WTC11 (cell line): ENCODE measurements around the gene ZNF814. TPM values are rescaled to one million over a fixed set of nuclear protein-coding genes. Genes with fewer than 3 reads are reported as not detected.
"Not testable (repeated sequence)": the region's sequence is repeated elsewhere in the genome, so short reads cannot be mapped to it uniquely, and the experiment has no call there.

Source experiments
- ATAC-seq: fragments of 200-7000 bp; cut with Tn5 transposase; 2 replicates; pipeline ENCODE4 v1.10.0; 2021; ENCODE audit warnings: mild to moderate bottlenecking, moderate library complexity
- CTCF ChIA-PET: fragments of 300-600 bp; sonication (Branson Sonifier 250); formaldehyde crosslinking; loops from one replicate; lab custom pipeline; 2021; ENCODE audit warnings: antibody characterized with exemption; lab: Charles Lee
- POLR2A ChIA-PET: fragments of 350-600 bp; sonication (Branson Sonifier 250); formaldehyde crosslinking; loops from one replicate; lab custom pipeline; 2021; ENCODE audit warnings: antibody characterized with exemption; lab: Charles Lee
- DNase-seq: peaks from one replicate; pipeline ENCODE4 v3.0.0; 2021; ENCODE audit warnings: low spot score
- H3K27ac Mint-ChIP-seq: 2 replicates; pipeline ENCODE4 v1.8.0; 2021; ENCODE audit warnings: mixed read lengths
- H3K27me3 Mint-ChIP-seq: 2 replicates; pipeline ENCODE4 v1.8.0; 2021; ENCODE audit warnings: low read depth, mild to moderate bottlenecking, moderate library complexity, mixed read lengths
- H3K36me3 Mint-ChIP-seq: 2 replicates; pipeline ENCODE4 v1.8.0; 2021; ENCODE audit warnings: mixed read lengths
- H3K4me1 Mint-ChIP-seq: 2 replicates; pipeline ENCODE4 v1.8.0; 2022; ENCODE audit warnings: mixed read lengths
- H3K4me3 Mint-ChIP-seq: 2 replicates; pipeline ENCODE4 v1.8.0; 2021; ENCODE audit warnings: mild to moderate bottlenecking, moderate library complexity, mixed read lengths
- H3K9me3 Mint-ChIP-seq: 2 replicates; pipeline ENCODE4 v1.8.0; 2021; ENCODE audit warnings: mixed read lengths
- CBFB ChIP-seq: sonication (generic); formaldehyde crosslinking; IDR thresholded peaks from 2 replicates; pipeline ENCODE4 v1.8.1; 2022; ENCODE audit warnings: mild to moderate bottlenecking, low read depth, missing genetic modification reagents
- EMX1 ChIP-seq: fragments of 250-450 bp; sonication (Bioruptor Pico); IDR thresholded peaks from 2 replicates; pipeline ENCODE4 v1.8.0; 2021; ENCODE audit warnings: mild to moderate bottlenecking
- FOXK1 ChIP-seq: sonication (generic); formaldehyde crosslinking; IDR thresholded peaks from 2 replicates; pipeline ENCODE4 v1.8.0; 2022; ENCODE audit warnings: mild to moderate bottlenecking, moderate library complexity, missing genetic modification reagents
- GRHL2 ChIP-seq: fragments of 250-450 bp; sonication (Bioruptor Pico); IDR thresholded peaks from 2 replicates; pipeline ENCODE4 v1.8.0; 2022; ENCODE audit warnings: mild to moderate bottlenecking, moderate library complexity; ENCODE audit not compliant: insufficient replicate concordance, severe bottlenecking
- GTF2I ChIP-seq: fragments of 250-450 bp; sonication (Bioruptor Pico); conservative IDR thresholded peaks from 2 replicates; pipeline ENCODE4 v1.4.0; 2021; ENCODE audit warnings: mild to moderate bottlenecking
- JUN ChIP-seq: sonication (generic); formaldehyde crosslinking; IDR thresholded peaks from 2 replicates; pipeline ENCODE4 v1.8.0; 2023; ENCODE audit warnings: mild to moderate bottlenecking, missing genetic modification reagents
- NFE2L1 ChIP-seq: sonication (generic); formaldehyde crosslinking; IDR thresholded peaks from 2 replicates; pipeline ENCODE4 v1.8.1; 2023; ENCODE audit warnings: missing genetic modification reagents
- RELA ChIP-seq: sonication (generic); formaldehyde crosslinking; IDR thresholded peaks from 2 replicates; pipeline ENCODE4 v1.8.1; 2022; ENCODE audit warnings: missing genetic modification reagents, mild to moderate bottlenecking, borderline replicate concordance
- SMAD3 ChIP-seq: sonication (generic); formaldehyde crosslinking; IDR thresholded peaks from 2 replicates; pipeline ENCODE4 v1.8.0; 2022; ENCODE audit warnings: missing genetic modification reagents, mild to moderate bottlenecking, borderline replicate concordance
- SOX15 ChIP-seq: fragments of 250-450 bp; sonication (Bioruptor Pico); IDR thresholded peaks from 2 replicates; pipeline ENCODE4 v1.9.0; 2021; ENCODE audit warnings: mild to moderate bottlenecking
- SP1 ChIP-seq: sonication (generic); formaldehyde crosslinking; conservative IDR thresholded peaks from 2 replicates; pipeline ENCODE4 v1.8.1; 2022; ENCODE audit warnings: missing genetic modification reagents
- ZNF138 ChIP-seq: sonication (generic); formaldehyde crosslinking; conservative IDR thresholded peaks from 2 replicates; pipeline ENCODE4 v1.8.1; 2022; ENCODE audit warnings: mild to moderate bottlenecking, moderate library complexity, missing genetic modification reagents
- ZNF396 ChIP-seq: fragments of 250-450 bp; sonication (Bioruptor Pico); IDR thresholded peaks from 2 replicates; pipeline ENCODE4 v1.8.0; 2021; ENCODE audit warnings: mild to moderate bottlenecking, moderate library complexity, borderline replicate concordance
- total RNA-seq: library from RNA; stranded (reverse); gene quantifications from 3 replicates; pipeline ENCODE4 v1.2.3, GENCODE V29; 2021
- TF ChIP-seq, protein P1 (sequence below): fragments of 250-450 bp; sonication (Bioruptor Pico); IDR thresholded peaks from 2 replicates; pipeline ENCODE4 v1.9.0; 2021; ENCODE audit warnings: moderate library complexity, mild to moderate bottlenecking, inconsistent platforms, borderline replicate concordance
- TF ChIP-seq, protein P2 (sequence below): sonication (generic); formaldehyde crosslinking; IDR thresholded peaks from 2 replicates; pipeline ENCODE4 v1.8.0; 2022; ENCODE audit warnings: mild to moderate bottlenecking, missing genetic modification reagents
- TF ChIP-seq, protein P3 (sequence below): sonication (generic); formaldehyde crosslinking; IDR thresholded peaks from 2 replicates; pipeline ENCODE4 v1.8.0; 2022; ENCODE audit warnings: mild to moderate bottlenecking, missing genetic modification reagents
- TF ChIP-seq, protein P4 (sequence below): sonication (generic); formaldehyde crosslinking; conservative IDR thresholded peaks from 2 replicates; pipeline ENCODE4 v1.8.1; 2022; ENCODE audit warnings: mild to moderate bottlenecking, missing genetic modification reagents
- TF ChIP-seq, protein P5 (sequence below): sonication (generic); formaldehyde crosslinking; IDR thresholded peaks from 2 replicates; pipeline ENCODE4 v1.8.1; 2023; ENCODE audit warnings: mild to moderate bottlenecking, moderate library complexity, missing genetic modification reagents

Gene ZNF814
- total RNA-seq, 1 experiment from 2014 or later, result 60.7 TPM

DNA sequence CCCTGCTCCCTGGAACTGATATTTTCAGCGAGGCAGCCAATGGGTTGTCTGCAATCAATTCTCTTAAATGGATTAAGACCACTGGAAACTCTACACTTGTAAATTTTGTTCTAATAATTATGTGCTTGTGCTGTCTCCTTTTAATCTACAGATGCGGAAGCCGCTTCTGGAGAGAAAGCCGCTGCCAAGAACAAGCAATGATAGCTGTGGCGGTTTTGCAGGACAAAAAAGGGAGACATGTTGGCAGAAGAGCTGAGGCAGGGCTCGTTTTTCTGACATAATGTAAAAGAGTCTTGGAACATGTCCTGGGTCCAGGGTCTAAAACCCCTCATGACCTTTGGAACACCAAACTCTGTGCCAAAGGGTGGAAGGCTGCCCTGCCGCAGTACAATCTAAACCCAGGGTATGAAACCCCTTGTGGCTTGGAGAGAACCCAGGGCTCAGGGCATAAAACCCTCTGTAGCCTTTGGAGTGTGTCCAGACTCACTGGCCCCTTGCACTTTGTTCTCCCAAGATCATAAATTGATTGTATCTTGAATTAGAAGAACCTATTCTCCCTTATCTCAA lies 14.9 kb upstream of the ZNF814 start (continued):
- TF ChIP-seq, protein P1, sequence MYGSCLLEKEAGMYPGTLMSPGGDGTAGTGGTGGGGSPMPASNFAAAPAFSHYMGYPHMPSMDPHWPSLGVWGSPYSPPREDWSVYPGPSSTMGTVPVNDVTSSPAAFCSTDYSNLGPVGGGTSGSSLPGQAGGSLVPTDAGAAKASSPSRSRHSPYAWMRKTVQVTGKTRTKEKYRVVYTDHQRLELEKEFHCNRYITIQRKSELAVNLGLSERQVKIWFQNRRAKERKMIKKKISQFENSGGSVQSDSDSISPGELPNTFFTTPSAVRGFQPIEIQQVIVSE (CRISPR knock-in tag), result no peak
- TF ChIP-seq, protein P2, sequence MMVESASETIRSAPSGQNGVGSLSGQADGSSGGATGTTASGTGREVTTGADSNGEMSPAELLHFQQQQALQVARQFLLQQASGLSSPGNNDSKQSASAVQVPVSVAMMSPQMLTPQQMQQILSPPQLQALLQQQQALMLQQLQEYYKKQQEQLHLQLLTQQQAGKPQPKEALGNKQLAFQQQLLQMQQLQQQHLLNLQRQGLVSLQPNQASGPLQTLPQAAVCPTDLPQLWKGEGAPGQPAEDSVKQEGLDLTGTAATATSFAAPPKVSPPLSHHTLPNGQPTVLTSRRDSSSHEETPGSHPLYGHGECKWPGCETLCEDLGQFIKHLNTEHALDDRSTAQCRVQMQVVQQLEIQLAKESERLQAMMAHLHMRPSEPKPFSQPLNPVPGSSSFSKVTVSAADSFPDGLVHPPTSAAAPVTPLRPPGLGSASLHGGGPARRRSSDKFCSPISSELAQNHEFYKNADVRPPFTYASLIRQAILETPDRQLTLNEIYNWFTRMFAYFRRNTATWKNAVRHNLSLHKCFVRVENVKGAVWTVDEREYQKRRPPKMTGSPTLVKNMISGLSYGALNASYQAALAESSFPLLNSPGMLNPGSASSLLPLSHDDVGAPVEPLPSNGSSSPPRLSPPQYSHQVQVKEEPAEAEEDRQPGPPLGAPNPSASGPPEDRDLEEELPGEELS (CRISPR knock-in tag), result no peak

DNA sequence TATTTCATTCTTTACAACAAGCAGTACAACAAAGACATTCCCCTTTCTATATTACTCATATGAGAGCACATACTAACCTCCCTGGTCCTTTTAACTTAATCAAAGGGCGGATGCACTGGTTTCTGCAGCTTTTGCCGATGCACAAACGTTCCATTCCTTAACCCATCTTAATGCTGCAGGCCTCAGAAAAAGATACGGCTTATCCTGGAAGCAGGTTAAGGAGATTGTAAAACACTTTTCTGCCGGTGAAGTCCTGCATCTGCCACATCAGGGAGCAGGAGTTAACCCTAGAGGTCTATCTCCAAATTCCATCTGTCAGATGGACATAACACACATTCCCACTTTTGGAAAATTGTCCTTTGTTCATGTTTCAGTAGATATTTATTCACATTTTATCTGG lies 11.5 kb upstream of the ZNF814 start:
- no peaks in the 10 kb centered on the region for H3K36me3 Mint-ChIP-seq
- H3K9me3 Mint-ChIP-seq, result no peaks in the 10 kb centered on the region
- H3K4me3 Mint-ChIP-seq, result no peak overlapping the region
- no peak for DNase-seq
- H3K27ac Mint-ChIP-seq, result no peak overlapping the region
- no peak for TF ChIP-seq ZNF138
- TF ChIP-seq CBFB (CRISPR knock-in tag), result no peak
- H3K4me1 Mint-ChIP-seq, result peaks cover 11% of the 10 kb centered on the region
- ChIA-PET POLR2A (no interaction called here), CTCF (interaction anchor here (0.8 kb wide), 1 partner anchor 24 kb away, joined by 4 read pairs; no protein-coding TSS in a partner anchor)
- no peaks in the 10 kb centered on the region for H3K27me3 Mint-ChIP-seq
- no peak for ATAC-seq

DNA sequence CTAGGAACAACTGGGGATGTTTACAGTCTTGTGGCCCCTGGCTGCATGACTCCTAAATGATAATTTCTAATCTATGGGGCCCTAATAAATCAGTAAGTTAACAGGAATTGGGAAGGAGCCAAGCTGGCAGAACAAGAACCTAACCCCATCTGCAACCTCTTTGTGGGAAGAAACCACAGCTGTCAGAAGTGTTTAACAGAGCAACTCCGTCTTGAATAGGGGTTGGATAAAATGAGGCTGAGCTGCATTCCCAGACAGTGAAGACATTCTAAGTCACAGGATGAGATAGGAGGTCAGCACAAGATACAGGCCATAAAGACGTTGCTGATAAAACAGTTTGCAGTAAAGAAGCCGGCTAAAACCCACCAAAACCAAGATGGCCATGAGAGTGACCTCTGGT lies 1.9 kb upstream of the ZNF814 start:
- CTCF ChIA-PET, H3K27ac Mint-ChIP-seq, POLR2A ChIA-PET, ATAC-seq, H3K4me3 Mint-ChIP-seq, DNase-seq, H3K9me3 Mint-ChIP-seq, H3K27me3 Mint-ChIP-seq: not testable (repeated sequence)
- H3K4me1 Mint-ChIP-seq, result peaks cover 24% of the 10 kb centered on the region
- peaks cover 19% of the 10 kb centered on the region for H3K36me3 Mint-ChIP-seq

DNA sequence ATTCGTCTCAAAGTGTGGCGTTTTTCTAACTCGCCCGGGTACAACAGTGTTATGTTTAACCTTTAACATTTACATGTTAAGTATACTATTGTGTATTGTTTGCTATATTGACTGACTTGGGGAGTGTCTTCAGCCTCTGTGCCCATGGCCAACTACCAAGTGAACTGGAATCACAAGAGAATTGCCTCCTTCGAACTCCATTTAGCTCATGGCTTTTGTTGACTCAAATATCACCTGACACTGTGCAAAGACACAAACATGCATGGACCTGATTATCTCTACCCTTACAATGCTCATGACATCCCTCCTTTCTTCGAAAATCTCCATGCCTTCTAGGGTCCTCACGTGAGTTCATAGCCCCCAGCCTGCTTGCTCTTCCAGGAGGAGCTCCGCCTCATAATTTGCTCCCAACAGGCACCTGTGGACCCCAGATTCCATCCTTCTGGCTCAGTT lies 704 bp downstream of the ZNF814 start:
- DNase-seq (no peak), ATAC-seq (peak; percentile 2; the same call in 1 of the 2 replicates)
- 0 out of 2 replicates have a peak, but pooled peaks have one; percentile 1 for TF ChIP-seq FOXK1 (CRISPR knock-in tag)
- no peak for TF ChIP-seq JUN (CRISPR knock-in tag)
- ChIA-PET POLR2A (interaction anchor here (1.0 to 1.3 kb wide), 4 partner anchors 10 to 171 kb away, joined by 3 read pairs; partner anchors contain the start of genes ZNF135 and ZNF417), CTCF (interaction anchor here (0.7 to 1.7 kb wide), 8 partner anchors 8 to 160 kb away, joined by 3 to 7 read pairs (median 4); partner anchors contain the start of gene ZNF417)
- H3K4me1 Mint-ChIP-seq, result peaks cover 49% of the 10 kb centered on the region
- peak overlapping the region; percentile 99 for H3K27ac Mint-ChIP-seq
- no peaks in the 10 kb centered on the region for H3K9me3 Mint-ChIP-seq
- H3K27me3 Mint-ChIP-seq, result no peaks in the 10 kb centered on the region
- peaks cover 44% of the 10 kb centered on the region for H3K36me3 Mint-ChIP-seq
- peak overlapping the region; percentile 99 for H3K4me3 Mint-ChIP-seq

DNA sequence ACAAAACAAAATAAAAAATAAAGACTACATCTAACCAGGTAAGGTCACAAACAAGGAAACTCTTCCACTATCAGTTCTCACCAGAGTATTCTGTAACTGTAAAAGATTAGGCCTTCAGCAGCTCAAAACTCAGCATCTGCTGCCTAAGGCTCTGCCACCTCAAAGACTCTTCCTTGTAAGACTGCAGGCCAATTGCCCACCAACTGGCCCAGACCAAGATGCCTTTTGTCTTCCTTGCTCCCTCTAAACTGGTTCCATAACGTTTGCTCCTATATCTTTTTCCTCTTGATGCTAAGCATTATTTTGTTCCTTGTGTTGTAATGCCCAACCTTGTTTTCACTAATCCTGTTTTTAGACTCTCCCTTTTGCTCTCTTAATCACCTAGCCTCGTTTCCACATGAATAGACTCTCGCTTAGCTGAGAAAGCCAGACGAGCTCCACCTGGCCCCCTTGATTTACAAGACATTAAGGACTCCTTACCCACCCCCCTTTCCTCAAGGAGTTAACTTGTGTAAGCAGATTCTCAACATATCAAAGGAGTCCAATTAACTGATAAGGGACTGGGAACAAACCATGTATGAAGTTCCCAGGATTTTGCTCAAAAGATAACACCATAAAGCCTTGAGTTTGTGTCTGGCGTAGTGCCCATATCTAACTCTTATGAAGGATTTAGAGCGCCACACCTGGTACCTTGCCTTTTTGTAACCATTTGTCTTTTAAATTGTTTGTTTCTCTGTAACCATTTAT lies 1.5 kb downstream of the ZNF814 start:
- no peaks in the 10 kb centered on the region for H3K27me3 Mint-ChIP-seq
- ChIA-PET POLR2A (interaction anchor here (1.0 to 1.3 kb wide), 4 partner anchors 11 to 172 kb away, joined by 3 read pairs; partner anchors contain the start of genes ZNF135 and ZNF417), CTCF (interaction anchor here (1.0 to 1.7 kb wide), 6 partner anchors 9 to 159 kb away, joined by 3 to 7 read pairs (median 4); partner anchors contain the start of gene ZNF417)
- peaks cover 50% of the 10 kb centered on the region for H3K4me1 Mint-ChIP-seq
- ATAC-seq, result peak; percentile 29
- peak overlapping the region; percentile 99 for H3K4me3 Mint-ChIP-seq
- peak overlapping the region; percentile 99 for H3K27ac Mint-ChIP-seq
- peaks cover 51% of the 10 kb centered on the region for H3K36me3 Mint-ChIP-seq
- no peaks in the 10 kb centered on the region for H3K9me3 Mint-ChIP-seq
- DNase-seq, result peak; percentile 44
- peak; percentile 77 for TF ChIP-seq FOXK1 (CRISPR knock-in tag)
- no peak for TF ChIP-seq EMX1 (CRISPR knock-in tag)
- TF ChIP-seq RELA (CRISPR knock-in tag), result no peak
- TF ChIP-seq ZNF396 (CRISPR knock-in tag), result no peak
- TF ChIP-seq, protein P3, sequence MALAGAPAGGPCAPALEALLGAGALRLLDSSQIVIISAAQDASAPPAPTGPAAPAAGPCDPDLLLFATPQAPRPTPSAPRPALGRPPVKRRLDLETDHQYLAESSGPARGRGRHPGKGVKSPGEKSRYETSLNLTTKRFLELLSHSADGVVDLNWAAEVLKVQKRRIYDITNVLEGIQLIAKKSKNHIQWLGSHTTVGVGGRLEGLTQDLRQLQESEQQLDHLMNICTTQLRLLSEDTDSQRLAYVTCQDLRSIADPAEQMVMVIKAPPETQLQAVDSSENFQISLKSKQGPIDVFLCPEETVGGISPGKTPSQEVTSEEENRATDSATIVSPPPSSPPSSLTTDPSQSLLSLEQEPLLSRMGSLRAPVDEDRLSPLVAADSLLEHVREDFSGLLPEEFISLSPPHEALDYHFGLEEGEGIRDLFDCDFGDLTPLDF, result no peak
- TF ChIP-seq GRHL2 (CRISPR knock-in tag), result no peak
- TF ChIP-seq NFE2L1, result no peak
- no peak for TF ChIP-seq SP1 (CRISPR knock-in tag)
- TF ChIP-seq GTF2I (CRISPR knock-in tag), result no peak
- TF ChIP-seq, protein P4, sequence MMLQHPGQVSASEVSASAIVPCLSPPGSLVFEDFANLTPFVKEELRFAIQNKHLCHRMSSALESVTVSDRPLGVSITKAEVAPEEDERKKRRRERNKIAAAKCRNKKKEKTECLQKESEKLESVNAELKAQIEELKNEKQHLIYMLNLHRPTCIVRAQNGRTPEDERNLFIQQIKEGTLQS (CRISPR knock-in tag), result no peak
- no peak for TF ChIP-seq SOX15 (CRISPR knock-in tag)
- TF ChIP-seq, protein P5, sequence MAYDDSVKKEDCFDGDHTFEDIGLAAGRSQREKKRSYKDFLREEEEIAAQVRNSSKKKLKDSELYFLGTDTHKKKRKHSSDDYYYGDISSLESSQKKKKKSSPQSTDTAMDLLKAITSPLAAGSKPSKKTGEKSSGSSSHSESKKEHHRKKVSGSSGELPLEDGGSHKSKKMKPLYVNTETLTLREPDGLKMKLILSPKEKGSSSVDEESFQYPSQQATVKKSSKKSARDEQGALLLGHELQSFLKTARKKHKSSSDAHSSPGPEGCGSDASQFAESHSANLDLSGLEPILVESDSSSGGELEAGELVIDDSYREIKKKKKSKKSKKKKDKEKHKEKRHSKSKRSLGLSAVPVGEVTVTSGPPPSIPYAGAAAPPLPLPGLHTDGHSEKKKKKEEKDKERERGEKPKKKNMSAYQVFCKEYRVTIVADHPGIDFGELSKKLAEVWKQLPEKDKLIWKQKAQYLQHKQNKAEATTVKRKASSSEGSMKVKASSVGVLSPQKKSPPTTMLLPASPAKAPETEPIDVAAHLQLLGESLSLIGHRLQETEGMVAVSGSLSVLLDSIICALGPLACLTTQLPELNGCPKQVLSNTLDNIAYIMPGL (CRISPR knock-in tag), result no peak
- TF ChIP-seq, protein P1 (CRISPR knock-in tag), result no peak
- TF ChIP-seq SMAD3 (CRISPR knock-in tag), result no peak
